SIG-M5 (cell line): Measurements from ENCODE around the gene PDIA4.

Experiments
- DNase-seq: peaks from one replicate; lab custom pipeline; 2025; lab: John Stamatoyannopoulos, UW

Gene PDIA4

GRCh38 chr7:148964483-148965267, 63.6 kb downstream of the PDIA4 start:
- no peak for DNase-seq

GRCh38 chr7:148963583-148964482, 64.5 kb downstream of the PDIA4 start:
- DNase-seq: no peak

- no peak for DNase-seq
Measured at GRCh38 chr7:148962823-148963582, 65.3 kb downstream of the PDIA4 start.

DNA sequence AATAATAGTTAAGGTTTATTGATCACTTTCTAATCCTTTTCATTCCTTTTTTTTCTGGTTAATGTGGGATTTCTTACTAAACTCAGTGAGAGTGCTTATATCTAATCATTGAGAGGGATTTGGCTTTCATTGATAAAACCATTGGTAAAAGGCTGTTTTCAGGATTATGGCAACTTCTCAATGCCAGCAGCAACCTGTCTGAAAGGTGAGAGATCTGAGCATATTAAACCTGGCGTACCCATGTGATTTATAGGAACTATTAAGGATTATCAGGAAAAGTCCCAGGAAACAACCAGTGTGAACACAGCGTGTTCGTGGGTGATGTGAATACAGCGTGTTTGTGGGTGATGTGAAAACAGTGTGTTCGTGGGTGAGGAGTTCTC, 65.9 kb downstream of the PDIA4 start:
- no peak for DNase-seq

- DNase-seq: no peak
Measured at GRCh38 chr7:148959726-148960125, 68.6 kb downstream of the PDIA4 start.

GRCh38 chr7:148958061-148958460, 70.2 kb downstream of the PDIA4 start:
- no peak for DNase-seq

DNA sequence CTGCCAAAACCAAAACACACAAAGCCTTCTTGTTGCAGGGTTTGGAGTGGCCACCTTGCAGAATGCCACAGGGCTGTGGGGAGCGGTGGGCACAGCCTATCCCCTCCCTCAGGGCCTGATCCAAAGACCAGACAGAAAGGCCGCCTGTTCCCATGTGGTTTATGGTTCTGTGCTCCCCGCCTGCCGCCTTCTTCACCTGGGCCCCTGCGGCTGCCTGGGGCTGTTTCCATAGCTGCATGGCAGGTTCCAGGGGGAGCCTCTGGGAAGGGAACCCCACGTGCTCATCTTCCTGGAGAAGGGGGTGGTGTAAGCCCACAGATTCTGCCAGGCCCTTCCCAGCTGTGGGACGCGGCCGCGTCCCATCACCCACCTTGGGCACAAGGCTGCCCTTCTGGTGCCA, 73.5 kb downstream of the PDIA4 start:
- no peak for DNase-seq

DNA sequence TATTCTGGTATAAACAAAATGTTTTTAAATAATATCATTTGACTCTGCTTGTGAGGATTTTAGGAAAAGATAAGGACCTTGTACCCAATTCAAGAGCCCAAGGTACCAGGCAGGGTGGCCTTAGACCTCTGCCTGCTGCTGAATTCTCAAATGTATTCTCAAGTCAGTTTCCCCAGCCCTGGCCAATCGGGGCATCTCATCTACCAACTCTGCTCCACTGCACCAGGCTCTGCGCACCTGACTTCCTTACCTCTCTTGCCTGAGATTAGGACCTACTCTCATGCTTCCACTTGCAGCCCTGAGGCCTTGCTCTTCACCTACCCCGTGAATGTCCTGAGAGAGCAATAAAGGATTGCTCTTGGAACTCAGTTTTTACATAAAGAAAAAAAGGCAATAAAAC, 74.6 kb downstream of the PDIA4 start:
- no peak for DNase-seq
